Cerebellar cortex (tissue), 1 donor: ENCODE results near the gene C12orf60.
"Not testable (repeated sequence)": the region's sequence is repeated elsewhere in the genome, so short reads cannot be mapped to it uniquely, and the experiment has no call there.

Experiments
- DNase-seq: peaks from one replicate; pipeline ENCODE4 v3.0.0-alpha.2; 2015; ENCODE audit warnings: low spot score

The C12orf60 gene

GRCh38 chr12:14803011-14803829, at the start of gene C12orf60, which contains the start of gene WBP11:
TSS of gene C12orf60 (plus strand) at chr12:14803670. CDS start at chr12:14822936, 19,266 bp downstream.
TSS of gene WBP11 (minus strand) at chr12:14803478. CDS start at chr12:14801383, 2,095 bp downstream.
- peak; percentile 100 for DNase-seq

GRCh38 chr12:14756334-14757143, 46.9 kb upstream of the C12orf60 start:
- no peak for DNase-seq

- not testable (repeated sequence) for DNase-seq
These were observed 43.7 kb upstream of the C12orf60 start for GRCh38 chr12:14759711-14760280.

- no peak for DNase-seq
These were observed 38.1 kb upstream of the C12orf60 start for GRCh38 chr12:14765398-14765797.

GRCh38 chr12:14766020-14766419, 37.5 kb upstream of the C12orf60 start:
- DNase-seq = not testable (repeated sequence)

GRCh38 chr12:14766649-14767215, 36.7 kb upstream of the C12orf60 start:
- DNase-seq = no peak

- peak; percentile 50 for DNase-seq
These were observed 35.9 kb upstream of the C12orf60 start for GRCh38 chr12:14767617-14768016.

- peak; percentile 31 for DNase-seq
These were observed 34.6 kb upstream of the C12orf60 start for GRCh38 chr12:14768823-14769405.

- no peak for DNase-seq
These were observed 34.0 kb upstream of the C12orf60 start for GRCh38 chr12:14769466-14769968.

GRCh38 chr12:14769969-14770495, 33.4 kb upstream of the C12orf60 start:
- DNase-seq = peak; percentile 87

GRCh38 chr12:14770496-14771461, 32.7 kb upstream of the C12orf60 start:
- DNase-seq = peak; percentile 98

GRCh38 chr12:14771651-14772137, 31.8 kb upstream of the C12orf60 start:
- DNase-seq = peak; percentile 27

- DNase-seq = no peak
These were observed 30.5 kb upstream of the C12orf60 start for GRCh38 chr12:14772946-14773345.

GRCh38 chr12:14773685-14774073, 29.8 kb upstream of the C12orf60 start:
- DNase-seq = no peak

- peak; percentile 97 for DNase-seq
These were observed 29.2 kb upstream of the C12orf60 start for GRCh38 chr12:14774074-14774905.

GRCh38 chr12:14774906-14775635, 28.4 kb upstream of the C12orf60 start:
- DNase-seq = peak; percentile 31

- DNase-seq = no peak
These were observed 27.9 kb upstream of the C12orf60 start for GRCh38 chr12:14775636-14775980.

GRCh38 chr12:14776236-14776961, 27.1 kb upstream of the C12orf60 start:
- DNase-seq = no peak
